Activated CD8-positive, alpha-beta T cell treated with anti-CD3 and anti-CD28 coated beads, Interleukin-2, amount 10 ng/mL, durations not matched to agents 7 days and 5 days (primary cell): ENCODE data around the gene STX8. TPM values are rescaled to one million over a fixed set of nuclear protein-coding genes. Genes with fewer than 3 reads are reported as not detected.
A peak's percentile ranks its signal among the peaks of the same experiment; 100 is the strongest.

ENCODE experiments used
- ATAC-seq: fragments of 150-1000 bp; cut with Tn5 transposase; one replicate; pipeline ENCODE4 v1.10.0; 2021; ENCODE audit warnings: moderate library complexity
- CTCF ChIA-PET: fragments of 350-600 bp; sonication (Branson Sonifier 250); formaldehyde crosslinking; loops from one replicate; lab custom pipeline; 2021; ENCODE audit warnings: antibody characterized with exemption; lab: Charles Lee
- POLR2A ChIA-PET: fragments of 350-600 bp; sonication (Branson Sonifier 250); formaldehyde crosslinking; loops from one replicate; lab custom pipeline; 2021; ENCODE audit warnings: antibody characterized with exemption; lab: Charles Lee
- DNase-seq: peaks from one replicate; pipeline ENCODE4 v3.0.0-alpha.2; 2020
- H3K27ac Mint-ChIP-seq: one replicate; pipeline ENCODE4 v1.8.0; 2021; ENCODE audit warnings: mild to moderate bottlenecking, mixed read lengths
- H3K27me3 Mint-ChIP-seq: one replicate; pipeline ENCODE4 v1.8.0; 2021; ENCODE audit warnings: low read depth, mixed read lengths
- H3K36me3 Mint-ChIP-seq: one replicate; pipeline ENCODE4 v1.8.0; 2021; ENCODE audit warnings: low read depth, mixed read lengths
- H3K4me1 Mint-ChIP-seq: one replicate; pipeline ENCODE4 v1.8.0; 2021; ENCODE audit warnings: low read depth, mixed read lengths
- H3K4me3 Mint-ChIP-seq: one replicate; pipeline ENCODE4 v1.8.0; 2021; ENCODE audit warnings: mild to moderate bottlenecking, mixed read lengths
- H3K9me3 Mint-ChIP-seq: one replicate; pipeline ENCODE4 v1.8.0; 2022; ENCODE audit warnings: mixed read lengths; ENCODE audit not compliant: insufficient read depth
- total RNA-seq, 2 experiments: library from RNA; stranded (reverse); gene quantifications; one replicate each; pipeline ENCODE4 v1.2.3, GENCODE V29; 2021

The STX8 gene
- total RNA-seq, 2 experiments from 2014 or later = 71.0 to 78.5 TPM

DNA sequence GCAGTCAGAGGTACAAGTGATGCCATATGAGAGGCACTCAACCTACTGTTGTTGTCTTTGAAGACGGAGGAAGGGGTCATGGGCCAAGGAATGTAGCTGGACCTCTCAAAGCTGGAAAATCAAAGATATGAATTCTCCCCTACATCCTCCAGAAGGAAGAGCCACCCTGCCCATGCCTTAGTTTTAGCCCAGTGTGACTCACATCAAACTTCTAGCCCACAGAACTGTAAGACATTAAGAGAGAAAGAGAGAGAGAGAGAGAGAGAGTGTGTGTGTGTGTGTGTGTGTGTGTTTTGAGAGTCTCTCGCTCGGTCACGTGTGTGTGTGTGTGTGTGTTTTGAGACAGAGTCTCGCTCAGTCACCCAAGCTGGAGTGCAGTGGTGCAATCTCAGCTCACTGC lies 87.1 kb downstream of the STX8 start:
- peaks cover 16% of the 10 kb centered on the region for H3K36me3 Mint-ChIP-seq
- ATAC-seq = no peak
- ChIA-PET CTCF (no interaction called here), POLR2A (no interaction called here)
- H3K9me3 Mint-ChIP-seq = no peaks in the 10 kb centered on the region
- no peak overlapping the region for H3K27ac Mint-ChIP-seq
- H3K4me1 Mint-ChIP-seq = no peaks in the 10 kb centered on the region
- H3K27me3 Mint-ChIP-seq = no peaks in the 10 kb centered on the region
- DNase-seq = no peak
- H3K4me3 Mint-ChIP-seq = no peak overlapping the region

DNA sequence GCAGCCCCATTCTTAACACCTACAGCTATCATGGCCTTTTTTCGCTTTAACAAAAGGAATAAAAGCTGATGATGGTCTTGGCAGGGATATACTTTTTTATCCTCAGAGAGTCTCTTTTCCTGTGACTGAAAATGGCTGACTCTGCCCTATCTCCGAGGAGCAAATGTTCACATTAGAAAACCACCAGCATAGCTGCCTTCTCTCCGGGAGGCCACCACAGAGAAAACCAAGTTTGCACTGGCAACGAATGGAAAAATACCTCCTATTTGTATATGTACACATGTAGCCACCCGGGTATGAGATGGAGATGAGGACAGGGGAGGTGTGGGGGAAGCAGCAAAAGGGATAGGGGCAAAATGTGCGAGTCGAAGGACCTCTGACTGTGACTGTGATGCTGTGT lies 88.2 kb downstream of the STX8 start:
- no peak overlapping the region for H3K27ac Mint-ChIP-seq
- peaks cover 14% of the 10 kb centered on the region for H3K36me3 Mint-ChIP-seq
- H3K4me3 Mint-ChIP-seq = no peak overlapping the region
- DNase-seq (no peak), ATAC-seq (no peak)
- H3K9me3 Mint-ChIP-seq = no peaks in the 10 kb centered on the region
- ChIA-PET POLR2A (interaction anchor here (0.8 kb wide), 1 partner anchor 17 kb away, joined by 3 read pairs; no protein-coding TSS in a partner anchor), CTCF (no interaction called here)
- no peaks in the 10 kb centered on the region for H3K27me3 Mint-ChIP-seq
- no peaks in the 10 kb centered on the region for H3K4me1 Mint-ChIP-seq

DNA sequence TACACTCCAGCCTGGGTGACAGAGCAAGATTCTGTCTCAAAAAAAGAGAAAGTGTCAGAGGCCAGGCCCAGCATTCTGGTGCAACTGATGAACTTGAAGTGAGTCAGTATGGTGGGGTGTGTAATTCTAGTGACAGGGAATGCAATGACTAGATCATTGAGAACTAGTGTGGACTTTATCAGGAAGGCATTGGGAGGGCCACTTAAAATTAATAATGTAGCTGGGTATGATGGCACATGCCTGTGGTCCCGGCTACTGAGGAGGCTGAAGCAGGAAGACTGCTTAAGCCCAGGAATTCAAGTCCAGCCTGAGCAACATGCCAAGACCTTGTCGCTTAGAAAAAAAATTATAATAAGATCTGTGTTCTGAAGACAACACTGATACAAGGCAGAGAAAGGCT lies 90.8 kb downstream of the STX8 start:
- ATAC-seq (no peak), DNase-seq (no peak)
- Mint-ChIP-seq H3K27ac (no peak overlapping the region), H3K36me3 (peaks cover 4% of the 10 kb centered on the region), H3K4me1 (no peaks in the 10 kb centered on the region), H3K27me3 (no peaks in the 10 kb centered on the region), H3K4me3 (no peak overlapping the region), H3K9me3 (no peaks in the 10 kb centered on the region)
- CTCF ChIA-PET = no interaction called here
- POLR2A ChIA-PET = no interaction called here

- H3K9me3 Mint-ChIP-seq = no peaks in the 10 kb centered on the region
- H3K27ac Mint-ChIP-seq = no peak overlapping the region
- no peaks in the 10 kb centered on the region for H3K4me1 Mint-ChIP-seq
- H3K4me3 Mint-ChIP-seq = no peak overlapping the region
- CTCF ChIA-PET = no interaction called here
- ATAC-seq (no peak), DNase-seq (no peak)
- no peaks in the 10 kb centered on the region for H3K36me3 Mint-ChIP-seq
- POLR2A ChIA-PET = no interaction called here
- no peaks in the 10 kb centered on the region for H3K27me3 Mint-ChIP-seq
Measured at GRCh38 chr17:9479964-9480363, 95.7 kb downstream of the STX8 start.

DNA sequence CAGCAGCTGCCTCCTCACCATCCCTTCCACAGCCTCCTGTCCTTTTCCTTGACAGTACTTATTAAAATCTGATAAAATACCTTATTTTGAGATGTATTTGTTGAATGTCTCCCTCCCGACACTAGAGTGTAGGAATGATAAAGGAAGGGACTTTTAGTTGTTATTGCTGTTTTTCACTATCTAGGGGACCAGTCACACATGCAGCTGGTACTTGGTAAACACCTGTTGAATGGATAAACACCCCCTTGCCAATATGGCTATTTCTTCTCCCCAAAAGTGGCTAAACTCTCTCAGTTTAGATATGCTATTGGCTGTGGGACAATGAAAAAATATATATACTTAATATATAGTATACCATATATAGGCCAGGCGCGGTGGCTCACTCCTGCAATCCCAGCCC lies 96.7 kb downstream of the STX8 start:
- DNase-seq (no peak), ATAC-seq (no peak)
- POLR2A ChIA-PET = no interaction called here
- CTCF ChIA-PET = interaction anchor here (1.3 kb wide), 1 partner anchor 22 kb away, joined by 3 read pairs; no protein-coding TSS in a partner anchor
- Mint-ChIP-seq H3K27me3 (no peaks in the 10 kb centered on the region), H3K4me1 (no peaks in the 10 kb centered on the region), H3K9me3 (no peaks in the 10 kb centered on the region), H3K36me3 (no peaks in the 10 kb centered on the region), H3K27ac (no peak overlapping the region), H3K4me3 (no peak overlapping the region)

- ATAC-seq = no peak
- CTCF ChIA-PET = interaction anchor here (0.7 kb wide), 1 partner anchor 42 kb away, joined by 3 read pairs; no protein-coding TSS in a partner anchor
- peaks cover 18% of the 10 kb centered on the region for H3K4me1 Mint-ChIP-seq
Measured at GRCh38 chr17:9475101-9475658, 100.4 kb downstream of the STX8 start.

DNA sequence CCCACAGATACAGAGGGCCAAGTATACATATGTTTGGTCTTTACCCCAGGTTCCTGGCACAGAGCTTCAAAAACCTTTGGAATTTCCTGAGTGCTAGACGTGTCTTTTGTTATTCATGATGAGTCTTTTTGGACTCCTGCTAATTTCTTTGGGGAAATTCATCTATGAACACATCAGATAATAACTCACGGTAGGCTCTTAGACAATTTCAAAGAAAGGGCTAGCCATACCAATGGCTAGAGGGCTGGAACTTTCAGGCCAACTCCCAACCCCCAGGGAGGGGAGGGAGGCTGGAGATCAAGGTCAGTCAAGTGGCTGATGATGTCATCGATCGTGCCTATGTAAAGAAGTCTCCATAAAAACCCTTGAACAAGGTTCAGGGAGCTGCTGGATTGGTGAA lies 101.9 kb downstream of the STX8 start:
- ATAC-seq (no peak), DNase-seq (no peak)
- Mint-ChIP-seq H3K36me3 (peaks cover 13% of the 10 kb centered on the region), H3K27me3 (no peaks in the 10 kb centered on the region), H3K9me3 (no peaks in the 10 kb centered on the region), H3K4me3 (no peak overlapping the region), H3K27ac (no peak overlapping the region), H3K4me1 (peaks cover 33% of the 10 kb centered on the region)
- CTCF ChIA-PET = no interaction called here
- POLR2A ChIA-PET = no interaction called here

More at GRCh38 chr17:9475101-9475658, 100.4 kb downstream of the STX8 start:
- no peak for DNase-seq
- Mint-ChIP-seq H3K27ac (no peak overlapping the region), H3K9me3 (no peaks in the 10 kb centered on the region), H3K27me3 (no peaks in the 10 kb centered on the region), H3K4me3 (no peak overlapping the region), H3K36me3 (peaks cover 5% of the 10 kb centered on the region)
- POLR2A ChIA-PET = no interaction called here

DNA sequence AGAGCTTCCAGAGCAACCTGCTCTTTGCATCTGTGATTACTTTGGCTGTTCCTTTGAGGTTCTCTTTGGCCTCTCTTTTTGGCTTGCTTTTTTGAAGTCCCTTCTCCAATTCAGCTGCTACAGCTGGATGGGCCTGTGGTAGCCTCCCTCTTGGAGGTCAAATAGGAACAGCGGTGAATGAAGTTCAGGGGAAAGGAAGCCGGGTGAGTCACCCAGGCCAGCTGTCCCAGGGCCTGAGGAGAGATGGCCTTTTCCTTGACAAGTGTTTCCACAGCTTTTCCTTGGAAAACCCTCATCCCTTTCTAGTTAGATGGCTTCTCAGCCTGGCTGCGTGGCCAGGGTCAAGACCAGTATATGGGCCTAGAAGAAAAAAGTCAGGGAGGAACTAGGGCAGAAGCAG lies 103.1 kb downstream of the STX8 start:
- Mint-ChIP-seq H3K27ac (no peak overlapping the region), H3K9me3 (no peaks in the 10 kb centered on the region)
- POLR2A ChIA-PET = no interaction called here

DNA sequence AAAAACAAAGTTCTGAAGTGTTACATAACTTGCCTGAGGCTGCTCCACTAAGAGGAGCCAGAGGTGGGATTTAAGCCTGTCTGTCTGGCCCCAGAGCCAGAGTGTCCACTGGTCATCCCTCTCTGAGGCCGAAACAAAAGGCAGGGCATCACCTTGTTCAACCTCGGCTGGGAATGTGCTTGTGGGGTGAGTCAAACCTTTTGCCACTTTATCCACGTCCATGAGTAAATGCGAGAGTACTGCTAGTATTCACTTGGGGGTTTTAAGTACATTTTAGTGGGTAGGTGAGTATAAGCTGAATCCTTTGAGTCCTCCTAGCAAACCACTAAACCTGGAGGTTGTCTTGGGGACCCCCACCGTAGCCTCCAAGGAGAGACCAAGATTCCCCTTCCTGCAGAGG lies 103.5 kb downstream of the STX8 start:
- Mint-ChIP-seq H3K27ac (peak overlapping the region; percentile 72), H3K4me1 (peaks cover 38% of the 10 kb centered on the region), H3K36me3 (peaks cover 17% of the 10 kb centered on the region), H3K4me3 (no peak overlapping the region), H3K9me3 (no peaks in the 10 kb centered on the region), H3K27me3 (no peaks in the 10 kb centered on the region)
- CTCF ChIA-PET = no interaction called here
- no peak for DNase-seq
- ATAC-seq = no peak
- POLR2A ChIA-PET = no interaction called here

More for the DNA sequence above, 103.1 kb downstream of the STX8 start:
- no peaks in the 10 kb centered on the region for H3K27me3 Mint-ChIP-seq
- no peak for DNase-seq
- H3K4me3 Mint-ChIP-seq = no peak overlapping the region
- H3K36me3 Mint-ChIP-seq = peaks cover 14% of the 10 kb centered on the region
- ATAC-seq = no peak
- CTCF ChIA-PET = no interaction called here
- peaks cover 38% of the 10 kb centered on the region for H3K4me1 Mint-ChIP-seq

GRCh38 chr17:9470171-9470570 lies 105.4 kb downstream of the STX8 start:
- ATAC-seq (peak; percentile 97), DNase-seq (peak; percentile 61)
- H3K9me3 Mint-ChIP-seq = no peaks in the 10 kb centered on the region
- peaks cover 38% of the 10 kb centered on the region for H3K4me1 Mint-ChIP-seq
- ChIA-PET POLR2A (interaction anchor here (0.6 to 0.7 kb wide), 3 partner anchors 18 to 47 kb away, joined by 3 read pairs; no protein-coding TSS in a partner anchor), CTCF (interaction anchor here (0.6 to 1.6 kb wide), 4 partner anchors 8 to 107 kb away, joined by 3 to 5 read pairs (median 4); no protein-coding TSS in a partner anchor)
- H3K4me3 Mint-ChIP-seq = peak overlapping the region; percentile 67
- no peaks in the 10 kb centered on the region for H3K27me3 Mint-ChIP-seq
- H3K36me3 Mint-ChIP-seq = peaks cover 20% of the 10 kb centered on the region
- H3K27ac Mint-ChIP-seq = peak overlapping the region; percentile 97

DNA sequence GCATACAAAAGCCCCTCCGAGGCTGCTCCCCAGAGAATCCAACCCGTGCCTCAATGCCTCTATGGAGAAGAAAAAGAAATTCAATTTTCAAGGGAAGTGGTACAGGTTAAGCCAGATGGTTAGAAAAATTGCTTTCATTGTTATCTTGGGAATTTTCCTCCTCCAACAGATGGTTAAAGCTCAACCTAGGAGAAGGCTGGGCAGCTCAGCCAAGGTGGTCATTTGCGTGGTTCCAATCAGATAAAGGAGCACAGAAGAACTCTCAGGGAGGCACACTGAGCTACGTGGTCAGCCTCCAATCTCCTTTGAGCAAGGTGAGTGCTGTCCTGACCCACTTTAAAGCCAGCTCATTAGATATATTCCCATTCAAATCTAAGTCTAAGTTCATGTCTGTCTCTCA lies 106.7 kb downstream of the STX8 start:
- Mint-ChIP-seq H3K36me3 (peaks cover 20% of the 10 kb centered on the region), H3K4me3 (no peak overlapping the region), H3K27me3 (no peaks in the 10 kb centered on the region), H3K4me1 (peaks cover 38% of the 10 kb centered on the region), H3K27ac (peak overlapping the region; percentile 97), H3K9me3 (no peaks in the 10 kb centered on the region)
- no peak for ATAC-seq
- CTCF ChIA-PET = interaction anchor here (1.1 to 1.4 kb wide), 2 partner anchors 13 to 53 kb away, joined by 3 to 5 read pairs; no protein-coding TSS in a partner anchor
- POLR2A ChIA-PET = no interaction called here
- DNase-seq = no peak

- H3K27me3 Mint-ChIP-seq = no peaks in the 10 kb centered on the region
- ChIA-PET CTCF (interaction anchor here (1.1 kb wide), 1 partner anchor 12 kb away, joined by 3 read pairs; no protein-coding TSS in a partner anchor), POLR2A (no interaction called here)
- DNase-seq = no peak
- no peak for ATAC-seq
- H3K4me3 Mint-ChIP-seq = no peak overlapping the region
- peaks cover 38% of the 10 kb centered on the region for H3K4me1 Mint-ChIP-seq
- peaks cover 20% of the 10 kb centered on the region for H3K36me3 Mint-ChIP-seq
- no peaks in the 10 kb centered on the region for H3K9me3 Mint-ChIP-seq
- H3K27ac Mint-ChIP-seq = no peak overlapping the region
Measured at GRCh38 chr17:9468532-9468931, 107.1 kb downstream of the STX8 start.
